Transverse colon (tissue), 3 donors: ENCODE measurements around the gene TIMM17A.
A peak's percentile ranks its signal among the peaks of the same experiment; 100 is the strongest.

Experiments used
- CTCF ChIP-seq, 5 experiments: fragments of 200-600 bp in 3 of 5; fragments of 450-650 bp in 2 of 5; sonication (generic) in 3 of 5; IDR thresholded peaks; 1 replicate in 2 of 5; 2 replicates in 3 of 5; pipeline ENCODE4 v1.5.1; 2016 to 2017; ENCODE audit warnings: antibody characterized with exemption in 5 of 5, inconsistent platforms in 3 of 5, mild to moderate bottlenecking in 2 of 5, moderate library complexity in 1 of 5
- EP300 ChIP-seq: sonication (generic); formaldehyde crosslinking; IDR thresholded peaks from one replicate; pipeline ENCODE4 v1.6.1; 2017; ENCODE audit warnings: antibody characterized with exemption, low read depth
- POLR2A ChIP-seq: fragments of 450-650 bp; IDR thresholded peaks from one replicate; pipeline ENCODE4 v1.6.1; 2016; ENCODE audit warnings: antibody characterized with exemption, mild to moderate bottlenecking, moderate library complexity

GRCh38 chr1:201944002-201944401 is 11.3 kb upstream of the TIMM17A start:
- TF ChIP-seq EP300 (no peak), CTCF (IDR thresholded peaks at IDR 0.05) (no peak), POLR2A (peak; percentile 10)
